PFSK-1 (cell line): ENCODE data around the gene ERAP2.

Experiments used
- FOXP2 ChIP-seq: optimal IDR thresholded peaks from 2 replicates; pipeline ENCODE3; 2011; ENCODE audit warnings: borderline replicate concordance, control low read depth, inconsistent platforms; ENCODE audit not compliant: insufficient read depth; ENCODE audit errors: extremely low read length, extremely low read depth
- POLR2AphosphoS5 ChIP-seq: IDR thresholded peaks from 2 replicates; pipeline ENCODE4 v1.6.1; 2012; ENCODE audit warnings: low read depth, mild to moderate bottlenecking, control low read depth, low read length, moderate library complexity
- REST ChIP-seq, 2 experiments: IDR thresholded peaks; 2 replicates each; pipeline versions ENCODE4 v1.6.1 to v1.8.0; 2011 to 2012; ENCODE audit warnings: low read depth in 2 of 2, low read length in 2 of 2, control low read depth in 1 of 2, inconsistent platforms in 1 of 2, mild to moderate bottlenecking in 1 of 2, moderate library complexity in 1 of 2; ENCODE audit not compliant: insufficient read depth in 1 of 2
- SIN3A ChIP-seq: IDR thresholded peaks from 2 replicates; pipeline ENCODE4 v1.6.1; 2012; ENCODE audit warnings: mild to moderate bottlenecking, low read length, moderate library complexity, borderline replicate concordance; ENCODE audit not compliant: insufficient read depth
- TAF1 ChIP-seq: IDR thresholded peaks from 2 replicates; pipeline ENCODE4 v1.6.1; 2012; ENCODE audit warnings: low read length, control low read depth, borderline replicate concordance; ENCODE audit not compliant: insufficient read depth

ERAP2 gene

GRCh38 chr5:96935559-96936430, 59.5 kb downstream of the ERAP2 start, which contains the start of gene LNPEP:
Gene LNPEP (plus strand): TSS chr5:96936080. CDS start chr5:96936156, 76 bp downstream.
- peak; percentile 39 for TF ChIP-seq POLR2AphosphoS5
- peak; percentile 86 for TF ChIP-seq FOXP2
- TF ChIP-seq SIN3A = peak; percentile 84; the same call in 1 of the 2 replicates
- TF ChIP-seq REST (IDR thresholded peaks at IDR 0.05; ENCODE audit: insufficient read depth in 1 of 2, low read depth in 2 of 2, low read length in 2 of 2) = peak; percentile 17 to 20; a peak in 1 of 4 replicates
- no peak for TF ChIP-seq TAF1

GRCh38 chr5:96936431-96937320, 60.4 kb downstream of the ERAP2 start:
- TF ChIP-seq POLR2AphosphoS5 (no peak), TAF1 (no peak), FOXP2 (no peak), REST (IDR thresholded peaks at IDR 0.05; ENCODE audit: insufficient read depth in 1 of 2, low read depth in 2 of 2, low read length in 2 of 2) (no peak; a peak in 1 of 4 replicates), SIN3A (no peak)

- TF ChIP-seq REST (IDR thresholded peaks at IDR 0.05; ENCODE audit: insufficient read depth in 1 of 2, low read depth in 2 of 2, low read length in 2 of 2) = no peak
- TF ChIP-seq FOXP2 = no peak
- no peak for TF ChIP-seq TAF1
- no peak for TF ChIP-seq POLR2AphosphoS5
- TF ChIP-seq SIN3A = no peak
Measured at GRCh38 chr5:96940586-96940985, 64.3 kb downstream of the ERAP2 start.

- TF ChIP-seq TAF1 (no peak), SIN3A (no peak), FOXP2 (no peak), REST (IDR thresholded peaks at IDR 0.05; ENCODE audit: insufficient read depth in 1 of 2, low read depth in 2 of 2, low read length in 2 of 2) (no peak), POLR2AphosphoS5 (no peak)
Measured at GRCh38 chr5:96941140-96941539, 64.8 kb downstream of the ERAP2 start.
